ENCODE results near the gene LY6G5C.

- TF ChIP-seq CTCF (IDR thresholded peaks at IDR 0.05; ENCODE audit: insufficient read depth, low read length, poor library complexity, severe bottlenecking) (no peak), EZH2phosphoT487 (conservative IDR thresholded peaks at IDR 0.05; ENCODE audit: low read length) (no peak)
Measured at GRCh38 chr6:31729979-31730630, 49.2 kb upstream of the LY6G5C start.

All from SU-DHL-6 (cell line).